MCF 10A (cell line): ENCODE data around the gene CLSTN2. TPM values are rescaled to one million over a fixed set of nuclear protein-coding genes. Genes with fewer than 3 reads are reported as not detected.

Experiments used
- BruUV-seq: library from RNA; stranded (reverse); fragments of 400-500 nt; replicated peaks from 2 replicates; lab custom pipeline; 2021; lab: Mats Ljungman, UMichigan
- CTCF ChIA-PET: fragments of 300-600 bp; sonication (Branson Sonifier 250); formaldehyde crosslinking; extraction: SDS; loops from one replicate; lab custom pipeline; 2021; ENCODE audit warnings: antibody characterized with exemption, inconsistent platforms; lab: Yijun Ruan, JAX
- POLR2A ChIA-PET: fragments of 300-600, 350-650 bp; sonication (Branson Sonifier 250); formaldehyde crosslinking; extraction: SDS; loops from one replicate; lab custom pipeline; 2020; ENCODE audit warnings: antibody characterized with exemption, inconsistent platforms; lab: Yijun Ruan, JAX
- DNase-seq: peaks from one replicate; pipeline ENCODE4 v3.0.0-alpha.2; 2018; ENCODE audit not compliant: unreplicated experiment
- H3K27ac Mint-ChIP-seq: one replicate; pipeline ENCODE4 v1.8.0; 2022; ENCODE audit warnings: mild to moderate bottlenecking, low read depth, mixed read lengths; ENCODE audit not compliant: unreplicated experiment
- H3K27me3 Mint-ChIP-seq: one replicate; pipeline ENCODE4 v1.8.0; 2022; ENCODE audit warnings: mixed read lengths; ENCODE audit not compliant: insufficient read depth, unreplicated experiment
- H3K36me3 Mint-ChIP-seq: one replicate; pipeline ENCODE4 v1.8.0; 2022; ENCODE audit warnings: mild to moderate bottlenecking, moderate library complexity, mixed read lengths; ENCODE audit not compliant: insufficient read depth, unreplicated experiment
- H3K4me1 Mint-ChIP-seq: one replicate; pipeline ENCODE4 v1.8.0; 2022; ENCODE audit warnings: mixed read lengths; ENCODE audit not compliant: insufficient read depth, unreplicated experiment
- H3K4me3 Mint-ChIP-seq: one replicate; pipeline ENCODE4 v1.8.0; 2022; ENCODE audit warnings: mild to moderate bottlenecking, moderate library complexity, mixed read lengths; ENCODE audit not compliant: unreplicated experiment
- H3K9me3 Mint-ChIP-seq: one replicate; pipeline ENCODE4 v1.8.0; 2022; ENCODE audit warnings: mixed read lengths; ENCODE audit not compliant: unreplicated experiment
- intact Hi-C: fragments of 100-400 bp; cut with micrococcal nuclease; formaldehyde crosslinking; loops from 2 replicates; pipeline ENCODE4 v1.14.1; 2022
- total RNA-seq: library from RNA; stranded (reverse); gene quantifications from 2 replicates; pipeline ENCODE4 v1.2.3, GENCODE V29; 2022
- TF ChIP-seq, protein P1 (sequence below): fragments of 200-600 bp; IDR thresholded peaks from one replicate; pipeline ENCODE4 v1.8.0; 2022; ENCODE audit warnings: antibody characterized with exemption, mild to moderate bottlenecking; ENCODE audit not compliant: unreplicated experiment

The CLSTN2 gene
- total RNA-seq, 1 experiment from 2014 or later, result not detected

- CTCF ChIA-PET, result no interaction called here
- DNase-seq, result no peak
- no peak overlapping the region for H3K4me3 Mint-ChIP-seq
- TF ChIP-seq, protein P1, sequence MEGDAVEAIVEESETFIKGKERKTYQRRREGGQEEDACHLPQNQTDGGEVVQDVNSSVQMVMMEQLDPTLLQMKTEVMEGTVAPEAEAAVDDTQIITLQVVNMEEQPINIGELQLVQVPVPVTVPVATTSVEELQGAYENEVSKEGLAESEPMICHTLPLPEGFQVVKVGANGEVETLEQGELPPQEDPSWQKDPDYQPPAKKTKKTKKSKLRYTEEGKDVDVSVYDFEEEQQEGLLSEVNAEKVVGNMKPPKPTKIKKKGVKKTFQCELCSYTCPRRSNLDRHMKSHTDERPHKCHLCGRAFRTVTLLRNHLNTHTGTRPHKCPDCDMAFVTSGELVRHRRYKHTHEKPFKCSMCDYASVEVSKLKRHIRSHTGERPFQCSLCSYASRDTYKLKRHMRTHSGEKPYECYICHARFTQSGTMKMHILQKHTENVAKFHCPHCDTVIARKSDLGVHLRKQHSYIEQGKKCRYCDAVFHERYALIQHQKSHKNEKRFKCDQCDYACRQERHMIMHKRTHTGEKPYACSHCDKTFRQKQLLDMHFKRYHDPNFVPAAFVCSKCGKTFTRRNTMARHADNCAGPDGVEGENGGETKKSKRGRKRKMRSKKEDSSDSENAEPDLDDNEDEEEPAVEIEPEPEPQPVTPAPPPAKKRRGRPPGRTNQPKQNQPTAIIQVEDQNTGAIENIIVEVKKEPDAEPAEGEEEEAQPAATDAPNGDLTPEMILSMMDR, result no peak
- peaks cover 5% of the 10 kb centered on the region for H3K4me1 Mint-ChIP-seq
- intact Hi-C loops, result no loop called here
- H3K36me3 Mint-ChIP-seq, result peaks cover 6% of the 10 kb centered on the region
- no TSS peak for BruUV-seq
- H3K27me3 Mint-ChIP-seq, result no peaks in the 10 kb centered on the region
- POLR2A ChIA-PET, result no interaction called here
- H3K9me3 Mint-ChIP-seq, result peaks cover 7% of the 10 kb centered on the region
- no peak overlapping the region for H3K27ac Mint-ChIP-seq
Measured at GRCh38 chr3:140189267-140189666, 254.3 kb downstream of the CLSTN2 start.

- BruUV-seq, result no TSS peak
- no peak for DNase-seq
- intact Hi-C loops, result no loop called here
- peaks cover 5% of the 10 kb centered on the region for H3K4me1 Mint-ChIP-seq
- no peak overlapping the region for H3K27ac Mint-ChIP-seq
- ChIA-PET CTCF (no interaction called here), POLR2A (interaction anchor here (0.7 kb wide), 1 partner anchor 284 kb away, joined by 3 read pairs; no protein-coding TSS in a partner anchor)
- TF ChIP-seq, protein P1, result no peak
- peaks cover 6% of the 10 kb centered on the region for H3K36me3 Mint-ChIP-seq
- H3K9me3 Mint-ChIP-seq, result peaks cover 7% of the 10 kb centered on the region
- no peak overlapping the region for H3K4me3 Mint-ChIP-seq
- H3K27me3 Mint-ChIP-seq, result no peaks in the 10 kb centered on the region
Measured at GRCh38 chr3:140189976-140190375, 255.0 kb downstream of the CLSTN2 start.

GRCh38 chr3:140196970-140197369 is 262.0 kb downstream of the CLSTN2 start:
- Mint-ChIP-seq H3K27ac (no peak overlapping the region), H3K27me3 (peaks cover 3% of the 10 kb centered on the region), H3K36me3 (peaks cover 6% of the 10 kb centered on the region), H3K4me1 (no peaks in the 10 kb centered on the region), H3K4me3 (no peak overlapping the region), H3K9me3 (peaks cover 13% of the 10 kb centered on the region)
- DNase-seq, result no peak
- intact Hi-C loops, result no loop called here
- TF ChIP-seq, protein P1, result no peak
- POLR2A ChIA-PET, result no interaction called here
- BruUV-seq, result no TSS peak
- CTCF ChIA-PET, result interaction anchor here (0.6 kb wide), 1 partner anchor 1086 kb away, joined by 4 read pairs; no protein-coding TSS in a partner anchor

DNA sequence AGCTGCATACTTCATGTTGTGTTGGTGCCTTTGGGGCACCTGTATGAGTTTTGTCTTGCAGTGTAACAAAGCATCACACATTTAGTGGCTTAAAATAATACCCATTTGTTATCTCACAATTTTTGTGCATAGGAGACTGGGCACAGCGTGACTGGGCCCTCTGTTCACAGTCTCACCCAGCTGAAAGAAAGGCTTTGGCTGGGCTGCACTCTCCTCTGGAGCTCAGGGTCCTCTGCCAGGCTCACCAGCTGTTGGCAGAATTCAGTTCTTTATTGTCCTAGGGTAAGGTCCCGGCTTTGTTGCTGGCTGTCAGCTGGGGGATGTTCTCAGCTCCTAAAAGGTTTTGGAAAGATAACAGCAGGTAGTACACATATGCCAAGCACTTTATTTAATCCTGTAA is 263.3 kb downstream of the CLSTN2 start:
- TF ChIP-seq, protein P1, result no peak
- CTCF ChIA-PET, result no interaction called here
- POLR2A ChIA-PET, result no interaction called here
- no peak overlapping the region for H3K4me3 Mint-ChIP-seq
- peaks cover 4% of the 10 kb centered on the region for H3K36me3 Mint-ChIP-seq
- H3K27ac Mint-ChIP-seq, result no peak overlapping the region
- H3K27me3 Mint-ChIP-seq, result peaks cover 16% of the 10 kb centered on the region
- intact Hi-C loops, result no loop called here
- peaks cover 11% of the 10 kb centered on the region for H3K9me3 Mint-ChIP-seq
- DNase-seq, result no peak
- H3K4me1 Mint-ChIP-seq, result no peaks in the 10 kb centered on the region
- no TSS peak for BruUV-seq
